Stimulated activated CD8-positive, alpha-beta memory T cell treated with anti-CD3 and anti-CD28 coated beads, Interleukin-12 subunit alpha, Interleukin-12 subunit beta, amount 100 ng/mL, for 1 hour (primary cell): Measurements from ENCODE around the gene TCERG1L.

Experiments used
- DNase-seq: peaks from one replicate; pipeline ENCODE4 v3.0.0-alpha.2; 2020; ENCODE audit warnings: low read depth

TCERG1L gene

GRCh38 chr10:131065673-131066305 lies 245.7 kb downstream of the TCERG1L start:
- no peak for DNase-seq

- no peak for DNase-seq
Measured at GRCh38 chr10:131063311-131063710, 248.2 kb downstream of the TCERG1L start.

- DNase-seq, result no peak
Measured at GRCh38 chr10:131062621-131063260, 248.8 kb downstream of the TCERG1L start.

GRCh38 chr10:131061216-131061615 lies 250.3 kb downstream of the TCERG1L start:
- no peak for DNase-seq

- DNase-seq, result no peak
Measured at GRCh38 chr10:131059881-131060280, 251.6 kb downstream of the TCERG1L start.

- no peak for DNase-seq
Measured at GRCh38 chr10:131058799-131059198, 252.7 kb downstream of the TCERG1L start.

GRCh38 chr10:131056781-131057180 lies 254.7 kb downstream of the TCERG1L start:
- DNase-seq, result no peak

GRCh38 chr10:131056091-131056579 lies 255.4 kb downstream of the TCERG1L start:
- no peak for DNase-seq

GRCh38 chr10:131055437-131055836 lies 256.1 kb downstream of the TCERG1L start:
- DNase-seq, result no peak

- DNase-seq, result no peak
Measured at GRCh38 chr10:131053192-131053591, 258.3 kb downstream of the TCERG1L start.

- DNase-seq, result no peak
Measured at GRCh38 chr10:131050162-131050766, 261.3 kb downstream of the TCERG1L start.

- no peak for DNase-seq
Measured at GRCh38 chr10:131049016-131049415, 262.5 kb downstream of the TCERG1L start.

- DNase-seq, result no peak
Measured at GRCh38 chr10:131048606-131049005, 262.9 kb downstream of the TCERG1L start.

GRCh38 chr10:131047501-131047900 lies 264.0 kb downstream of the TCERG1L start:
- DNase-seq, result no peak

GRCh38 chr10:131046194-131046593 lies 265.3 kb downstream of the TCERG1L start:
- DNase-seq, result no peak

- DNase-seq, result no peak
Measured at GRCh38 chr10:131044379-131045111, 267.0 kb downstream of the TCERG1L start.

- DNase-seq, result no peak
Measured at GRCh38 chr10:131043039-131043691, 268.4 kb downstream of the TCERG1L start.
